Stimulated activated CD4-positive, alpha-beta T cell treated with anti-CD3 and anti-CD28 coated beads, Interleukin-4, amount 100 ng/mL, for 4 hours (primary cell): Measurements from ENCODE around the gene ALMS1.
"Not testable (repeated sequence)": the region's sequence is repeated elsewhere in the genome, so short reads cannot be mapped to it uniquely, and the experiment has no call there.

Experiments used
- DNase-seq, 2 experiments: peaks; one replicate each; pipeline ENCODE4 v3.0.0-alpha.2; 2020

ALMS1 gene

GRCh38 chr2:73406996-73407395 lies 21.4 kb downstream of the ALMS1 start:
- DNase-seq, result no peak

DNA sequence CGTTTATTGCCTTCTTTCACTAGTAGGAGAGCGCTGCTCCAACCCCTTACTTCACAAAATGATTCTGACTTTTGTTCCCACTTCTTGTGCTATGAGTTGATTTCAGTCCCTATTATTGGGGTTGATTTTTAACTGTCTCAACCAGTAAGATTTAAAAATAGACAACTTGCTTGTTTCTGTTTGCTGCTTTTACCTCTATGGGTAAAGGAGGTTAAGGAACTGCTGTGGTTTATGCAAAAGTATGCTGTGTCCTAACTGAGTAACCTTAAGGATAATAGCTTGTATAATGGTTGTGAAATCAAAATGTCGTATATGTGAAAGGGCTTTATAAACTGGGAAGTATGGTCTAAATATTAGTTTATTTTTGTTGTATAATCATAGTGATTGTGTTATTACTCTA lies 22.6 kb downstream of the ALMS1 start:
- no peak for DNase-seq

DNA sequence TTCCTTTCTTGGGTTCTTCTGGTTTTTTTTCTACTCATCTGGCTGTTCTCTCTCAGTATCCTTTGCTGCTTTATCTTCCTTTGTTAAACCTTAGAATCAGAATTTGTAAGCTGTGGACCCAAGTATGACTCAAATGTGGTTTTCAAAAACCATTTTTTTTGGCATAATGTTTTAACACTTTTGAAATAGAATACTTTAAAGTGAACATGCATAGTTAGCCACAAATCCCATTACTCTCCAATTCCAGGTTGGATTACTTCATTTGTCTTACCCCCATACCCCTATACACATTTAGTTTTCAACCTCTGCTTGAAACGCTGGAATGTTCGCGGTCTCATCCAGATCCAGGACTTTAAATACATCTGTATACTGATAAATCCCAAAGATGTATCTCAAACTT lies 29.1 kb downstream of the ALMS1 start:
- no peak for DNase-seq

DNA sequence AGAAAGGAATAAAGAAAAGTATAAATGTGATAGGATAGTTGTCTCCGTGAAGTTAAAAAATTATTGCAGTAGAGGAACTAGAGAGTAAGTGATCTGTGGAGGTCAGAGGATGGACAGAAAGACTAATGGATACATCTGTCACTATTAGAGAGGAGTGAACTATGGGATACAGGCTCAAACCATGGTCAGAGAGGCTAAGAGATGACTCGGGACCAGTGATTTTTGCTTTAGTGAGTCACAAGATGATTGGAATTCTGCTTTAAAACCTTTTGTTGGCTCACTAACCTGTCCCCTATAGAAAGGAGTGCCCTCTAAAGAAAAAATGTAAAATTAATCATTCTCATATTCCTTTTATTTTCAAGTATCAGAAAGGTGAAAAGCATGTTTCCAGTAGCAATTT lies 30.3 kb downstream of the ALMS1 start:
- no peak for DNase-seq

DNA sequence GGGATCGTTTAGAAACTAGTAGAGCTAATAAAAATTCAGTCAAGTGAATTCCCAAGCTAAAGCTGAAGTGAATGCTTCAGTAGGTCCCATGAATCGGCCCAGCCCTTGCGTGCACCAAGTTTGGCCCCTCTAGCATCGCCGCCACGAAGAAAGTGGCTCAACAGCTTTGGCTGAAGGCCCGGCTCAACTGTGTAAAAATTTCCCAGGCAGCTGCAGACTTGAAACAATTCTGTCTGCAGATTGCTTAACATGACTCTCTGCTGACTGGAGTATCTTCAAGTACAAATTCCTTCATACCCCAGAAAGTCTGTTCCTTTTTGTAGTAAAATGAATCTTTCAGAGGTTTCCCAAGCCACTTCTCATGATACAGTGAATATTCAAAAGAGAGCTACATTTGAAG lies 32.7 kb downstream of the ALMS1 start:
- no peak for DNase-seq

- DNase-seq, result no peak
Observed at GRCh38 chr2:73423913-73424312, 38.3 kb downstream of the ALMS1 start.

GRCh38 chr2:73426176-73426575 lies 40.5 kb downstream of the ALMS1 start:
- no peak for DNase-seq

DNA sequence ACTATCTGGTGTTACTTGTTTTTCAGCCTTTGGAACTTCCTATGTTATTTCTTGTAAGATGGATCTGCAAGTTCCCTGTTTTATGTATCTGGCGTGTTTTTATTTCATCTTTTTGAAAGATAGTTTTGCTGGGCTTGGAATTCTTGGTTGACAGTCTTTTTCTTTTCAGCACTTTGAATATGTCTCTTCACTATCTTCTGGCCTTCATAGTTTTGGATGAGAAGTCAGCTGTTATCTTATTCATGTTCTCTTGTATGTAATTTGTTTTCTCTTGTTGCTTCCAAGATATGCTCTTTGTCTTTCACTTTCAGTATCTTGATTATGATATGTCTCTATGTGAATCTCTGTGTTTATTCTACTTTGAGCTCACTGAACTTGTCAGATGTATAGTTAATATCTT lies 50.4 kb downstream of the ALMS1 start:
- DNase-seq, result no peak

- DNase-seq, result no peak
Observed at GRCh38 chr2:73444202-73444601, 58.6 kb downstream of the ALMS1 start.

DNA sequence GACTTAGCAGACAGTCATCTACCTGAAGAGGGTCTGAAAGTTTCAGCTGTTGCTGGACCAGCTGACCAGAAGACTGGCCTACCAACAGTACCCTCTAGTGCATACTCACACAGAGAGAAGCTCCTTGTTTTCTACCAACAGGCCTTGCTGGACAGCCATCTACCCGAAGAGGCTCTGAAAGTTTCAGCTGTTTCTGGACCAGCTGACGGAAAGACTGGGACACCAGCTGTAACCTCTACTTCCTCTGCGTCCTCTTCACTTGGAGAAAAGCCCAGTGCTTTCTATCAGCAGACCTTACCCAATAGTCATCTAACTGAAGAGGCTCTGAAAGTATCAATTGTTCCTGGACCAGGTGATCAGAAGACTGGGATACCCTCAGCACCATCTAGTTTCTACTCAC lies 63.2 kb downstream of the ALMS1 start:
- no peak for DNase-seq

DNA sequence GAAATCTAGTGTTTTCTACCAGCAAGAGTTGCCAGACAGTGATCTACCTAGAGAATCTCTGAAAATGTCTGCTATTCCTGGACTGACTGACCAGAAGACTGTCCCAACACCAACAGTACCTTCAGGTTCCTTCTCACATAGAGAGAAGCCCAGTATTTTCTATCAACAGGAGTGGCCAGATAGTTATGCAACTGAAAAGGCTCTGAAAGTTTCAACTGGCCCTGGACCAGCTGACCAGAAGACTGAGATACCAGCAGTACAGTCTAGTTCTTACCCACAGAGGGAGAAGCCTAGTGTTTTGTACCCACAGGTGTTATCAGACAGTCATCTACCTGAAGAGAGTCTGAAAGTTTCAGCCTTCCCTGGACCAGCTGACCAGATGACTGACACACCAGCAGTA lies 63.8 kb downstream of the ALMS1 start:
- no peak for DNase-seq

DNA sequence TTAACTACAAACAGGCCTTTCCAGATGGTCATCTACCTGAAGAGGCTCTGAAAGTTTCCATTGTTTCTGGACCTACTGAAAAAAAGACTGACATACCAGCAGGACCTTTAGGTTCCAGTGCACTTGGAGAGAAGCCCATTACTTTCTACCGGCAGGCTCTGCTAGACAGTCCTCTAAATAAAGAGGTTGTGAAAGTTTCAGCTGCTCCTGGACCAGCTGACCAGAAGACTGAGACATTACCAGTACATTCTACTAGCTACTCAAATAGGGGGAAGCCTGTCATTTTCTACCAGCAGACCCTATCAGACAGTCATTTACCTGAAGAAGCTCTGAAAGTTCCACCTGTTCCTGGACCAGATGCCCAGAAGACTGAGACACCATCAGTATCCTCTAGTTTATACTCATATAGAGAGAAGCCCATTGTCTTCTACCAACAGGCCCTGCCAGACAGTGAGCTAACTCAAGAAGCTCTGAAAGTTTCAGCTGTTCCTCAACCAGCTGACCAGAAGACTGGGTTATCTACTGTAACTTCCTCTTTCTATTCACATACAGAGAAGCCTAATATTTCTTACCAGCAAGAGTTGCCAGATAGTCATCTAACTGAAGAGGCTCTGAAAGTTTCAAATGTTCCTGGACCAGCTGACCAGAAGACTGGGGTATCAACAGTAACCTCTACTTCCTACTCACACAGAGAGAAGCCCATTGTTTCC lies 65.8 kb downstream of the ALMS1 start:
- no peak for DNase-seq

DNA sequence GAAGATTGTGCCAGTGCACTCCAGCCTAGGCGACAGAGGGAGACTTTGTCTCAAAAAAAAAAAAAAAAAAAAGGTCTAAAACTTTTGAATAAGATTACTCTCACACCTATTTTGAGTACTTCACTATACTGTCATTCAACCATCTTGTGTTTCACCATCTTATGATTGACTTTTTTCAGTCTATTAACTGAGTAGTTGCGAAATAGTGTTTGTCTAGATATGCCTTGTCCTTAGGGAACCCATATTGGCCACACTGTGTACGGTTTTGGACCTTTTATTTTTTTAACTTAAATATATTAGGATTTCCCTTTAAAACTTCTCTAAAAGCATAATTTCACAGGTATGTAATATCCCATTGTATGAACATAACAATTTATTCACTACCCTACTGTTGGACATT lies 72.3 kb downstream of the ALMS1 start:
- DNase-seq, result no peak

- DNase-seq, result not testable (repeated sequence)
Observed at GRCh38 chr2:73462388-73462787, 76.8 kb downstream of the ALMS1 start.

- DNase-seq, result no peak
Observed at GRCh38 chr2:73468376-73468775, 82.7 kb downstream of the ALMS1 start.

- not testable (repeated sequence) for DNase-seq
Observed at GRCh38 chr2:73483874-73484273, 98.2 kb downstream of the ALMS1 start.

GRCh38 chr2:73487112-73487657 lies 101.5 kb downstream of the ALMS1 start:
- no peak for DNase-seq

DNA sequence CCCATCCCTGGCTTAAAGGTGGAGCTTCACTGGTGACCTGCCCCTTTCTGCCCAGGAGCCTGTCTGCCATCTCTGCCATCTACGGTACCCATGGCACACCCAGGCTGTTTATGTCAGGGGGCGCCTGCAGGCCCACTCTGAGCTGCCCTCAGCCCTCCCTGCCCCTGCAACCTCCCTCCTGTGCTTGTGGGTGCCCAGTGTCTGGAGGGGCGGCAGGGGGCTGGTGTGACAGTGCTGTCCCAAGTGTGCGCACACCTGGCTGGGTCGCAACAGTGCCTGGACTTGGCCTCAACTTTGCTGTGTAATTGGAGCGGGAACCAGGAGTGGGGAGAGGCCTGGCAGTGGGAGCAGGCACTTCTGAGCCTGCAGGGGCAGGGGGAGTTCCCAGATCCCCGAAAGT lies 102.4 kb downstream of the ALMS1 start:
- no peak for DNase-seq

DNA sequence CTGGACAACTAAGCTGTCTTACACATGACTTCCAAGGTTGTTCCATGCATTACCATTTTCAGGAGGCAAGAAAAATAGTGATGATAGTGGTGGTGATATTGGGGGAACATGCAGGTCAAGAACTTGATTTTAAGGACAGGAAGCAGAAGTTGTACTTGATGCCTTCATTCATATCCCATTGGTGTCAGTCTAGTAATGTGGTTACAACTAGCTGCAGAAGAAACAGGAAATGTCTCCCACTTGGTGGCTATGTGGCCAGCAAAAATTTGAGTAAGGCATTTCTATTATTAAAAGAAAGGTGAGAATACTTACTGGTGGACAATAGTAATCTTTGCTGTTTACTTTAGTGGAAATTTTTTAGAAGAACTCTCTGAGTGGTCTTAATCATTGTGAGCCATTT lies 103.4 kb downstream of the ALMS1 start:
- DNase-seq, result no peak

DNA sequence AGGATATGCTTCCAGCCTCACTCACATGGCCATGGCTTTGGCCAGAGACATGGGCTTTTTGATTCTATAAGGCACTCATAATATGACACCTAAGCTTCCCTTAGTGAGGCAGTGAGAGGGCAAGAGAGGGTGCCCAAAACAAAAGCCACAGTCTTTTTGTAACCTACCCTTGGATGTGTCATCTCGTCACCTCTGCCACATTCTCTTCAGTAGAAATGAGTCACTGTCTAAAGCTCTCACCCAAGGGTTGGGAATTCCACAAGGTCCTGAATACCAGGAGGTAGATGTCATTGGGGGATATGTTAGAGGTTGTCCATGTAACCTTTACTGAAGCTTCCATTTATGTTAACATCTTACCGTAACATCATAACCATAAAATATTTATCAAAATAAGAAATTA lies 108.4 kb downstream of the ALMS1 start:
- DNase-seq, result no peak

GRCh38 chr2:73503992-73504570 lies 118.4 kb downstream of the ALMS1 start:
- DNase-seq, result no peak

DNA sequence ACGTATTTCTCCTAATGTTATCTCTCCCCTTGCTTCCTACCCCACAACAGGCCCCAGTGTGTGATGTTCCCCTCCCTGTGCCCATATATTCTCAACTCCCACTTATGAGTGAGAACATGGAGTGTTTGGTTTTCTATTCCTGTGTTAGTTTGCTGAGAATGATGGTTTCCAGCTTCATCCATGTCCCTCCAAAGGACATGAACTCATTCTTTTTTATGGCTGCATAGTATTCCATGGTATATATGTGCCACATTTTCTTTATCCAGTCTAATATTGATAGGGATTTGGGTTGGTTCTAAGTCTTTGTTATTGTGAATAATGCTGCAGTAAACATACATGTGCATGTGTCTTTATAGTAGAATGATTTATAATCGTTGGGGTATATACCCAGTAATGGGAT lies 119.2 kb downstream of the ALMS1 start:
- DNase-seq, result not testable (repeated sequence)

DNA sequence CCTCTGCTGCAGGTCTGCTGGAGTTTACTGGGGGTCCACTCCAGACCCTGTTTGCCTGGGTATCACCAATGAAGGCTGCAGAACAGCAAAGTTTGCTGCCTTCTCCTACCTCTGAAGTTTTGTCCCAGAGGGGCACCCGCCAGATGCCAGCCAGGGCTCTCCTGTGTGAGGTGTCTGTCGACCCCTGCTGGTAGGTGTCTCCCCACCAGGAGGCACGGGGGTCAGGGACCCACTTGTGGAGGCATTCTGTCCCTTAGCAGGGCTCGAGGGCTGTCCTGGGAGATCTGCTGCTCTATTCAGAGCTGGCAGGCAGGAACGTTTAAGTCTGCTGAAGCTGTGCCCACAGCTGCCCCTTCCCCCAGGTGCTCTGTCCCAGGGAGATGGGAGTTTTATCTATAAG lies 124.8 kb downstream of the ALMS1 start:
- not testable (repeated sequence) for DNase-seq

GRCh38 chr2:73516033-73516432 lies 130.4 kb downstream of the ALMS1 start:
- DNase-seq, result no peak

GRCh38 chr2:73528688-73529087 lies 143.1 kb downstream of the ALMS1 start:
- no peak for DNase-seq
